Sigmoid colon (tissue), 7 donors: ENCODE measurements around the gene QTRT2. TPM values are rescaled to one million over a fixed set of nuclear protein-coding genes. Genes with fewer than 3 reads are reported as not detected.

Experiments used
- DNase-seq: peaks from one replicate; pipeline ENCODE4 v3.0.0-alpha.2; 2019
- H3K27ac ChIP-seq, 4 donors: fragments of 200-600 bp; sonication (generic); one replicate each; pipeline ENCODE4 v1.5.1; 2016 to 2019; ENCODE audit warnings: mild to moderate bottlenecking in 1 of 4
- H3K27me3 ChIP-seq, 3 donors: fragments of 200-600 bp; sonication (generic); one replicate each; pipeline ENCODE4 v1.5.1; 2019; ENCODE audit warnings: mild to moderate bottlenecking in 1 of 3
- H3K36me3 ChIP-seq, 4 donors: fragments of 200-600 bp; sonication (generic); one replicate each; pipeline ENCODE4 v1.5.1; 2016 to 2019
- H3K4me1 ChIP-seq, 4 donors: fragments of 200-600 bp; sonication (generic); one replicate each; pipeline ENCODE4 v1.5.1; 2017 to 2019
- H3K4me3 ChIP-seq, 4 donors: fragments of 200-600 bp; sonication (generic); one replicate each; pipeline ENCODE4 v1.5.1; 2017 to 2019; ENCODE audit warnings: mild to moderate bottlenecking in 2 of 4, moderate library complexity in 1 of 4
- H3K9me3 ChIP-seq, 4 donors: fragments of 200-600 bp in 3 of 4; sonication (generic) in 3 of 4; one replicate each; pipeline versions ENCODE4 v1.5.1 to v1.6.1; 2013 to 2019
- EP300 ChIP-seq, 4 donors: sonication (generic); formaldehyde crosslinking; IDR thresholded peaks; one replicate each; pipeline ENCODE4 v1.6.1; 2017; ENCODE audit warnings: antibody characterized with exemption in 4 of 4
- POLR2A ChIP-seq, 2 donors: fragments of 450-650 bp; IDR thresholded peaks; one replicate each; pipeline ENCODE4 v1.6.1; 2016; ENCODE audit warnings: antibody characterized with exemption in 2 of 2, mild to moderate bottlenecking in 2 of 2, moderate library complexity in 2 of 2
- POLR2AphosphoS5 ChIP-seq, 4 donors: sonication (generic); formaldehyde crosslinking; IDR thresholded peaks; one replicate each; pipeline ENCODE4 v1.6.1; 2017; ENCODE audit warnings: antibody characterized with exemption in 4 of 4
- WGBS, 2 donors: extraction: QIAGEN DNeasy Blood & Tissue Kit; methylation state at CpG; one replicate each; pipeline ENCODE4 v1.1.7; 2013; 5-methylcytosine and 5-hydroxymethylcytosine counted together
- intact Hi-C: fragments of 100-400 bp; cut with DNase I; formaldehyde crosslinking; loops from one replicate; pipeline ENCODE4 v1.15.1; 2023
- polyA plus RNA-seq, 3 donors: library from polyadenylated mRNA; stranded (reverse); fragments of 200-250 nt; gene quantifications; one replicate each; pipeline ENCODE4 v1.2.3, GENCODE V29; 2013
- total RNA-seq, 4 donors: library from RNA; depleted of rRNA; stranded (reverse); fragments of >200 nt; gene quantifications; one replicate each; pipeline ENCODE4 v1.1.0, GENCODE V29; 2016
- TF ChIP-seq, protein P1 (sequence below), 4 experiments: fragments of 450-650 bp in 3 of 4; fragments of 200-600 bp in 1 of 4; IDR thresholded peaks; one replicate each; pipeline ENCODE4 v1.5.1; 2016 to 2019; ENCODE audit warnings: antibody characterized with exemption in 4 of 4, mild to moderate bottlenecking in 3 of 4, moderate library complexity in 2 of 4
- donor health status: healthy with polysubstance abuse.
- donor health status: Bipolar disorder and iron deficiency.
- donor health status: healthy.

QTRT2 gene
- total and polyA plus RNA-seq, 7 donors: 5.8 to 17.5 (median 10.2) TPM

DNA sequence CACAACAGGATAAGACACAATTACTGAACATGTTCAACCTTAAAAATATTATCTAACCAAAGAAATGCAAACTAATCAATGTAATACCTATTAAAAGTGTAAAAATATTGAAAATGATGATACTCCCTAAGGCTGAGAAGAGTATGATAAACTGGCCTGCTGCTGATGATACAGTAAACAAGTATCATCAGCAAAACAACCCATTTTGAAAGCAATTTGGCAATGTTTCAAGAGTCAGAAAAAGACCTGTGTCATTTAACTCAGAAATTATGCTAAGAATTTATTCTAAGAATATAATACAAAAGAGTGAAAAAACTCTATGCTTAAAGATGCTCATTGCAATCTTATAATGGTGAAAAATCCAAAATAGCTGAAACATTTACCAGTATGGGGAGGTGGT is 22.3 kb upstream of the QTRT2 start:
- no peak overlapping the region for H3K27ac ChIP-seq

DNA sequence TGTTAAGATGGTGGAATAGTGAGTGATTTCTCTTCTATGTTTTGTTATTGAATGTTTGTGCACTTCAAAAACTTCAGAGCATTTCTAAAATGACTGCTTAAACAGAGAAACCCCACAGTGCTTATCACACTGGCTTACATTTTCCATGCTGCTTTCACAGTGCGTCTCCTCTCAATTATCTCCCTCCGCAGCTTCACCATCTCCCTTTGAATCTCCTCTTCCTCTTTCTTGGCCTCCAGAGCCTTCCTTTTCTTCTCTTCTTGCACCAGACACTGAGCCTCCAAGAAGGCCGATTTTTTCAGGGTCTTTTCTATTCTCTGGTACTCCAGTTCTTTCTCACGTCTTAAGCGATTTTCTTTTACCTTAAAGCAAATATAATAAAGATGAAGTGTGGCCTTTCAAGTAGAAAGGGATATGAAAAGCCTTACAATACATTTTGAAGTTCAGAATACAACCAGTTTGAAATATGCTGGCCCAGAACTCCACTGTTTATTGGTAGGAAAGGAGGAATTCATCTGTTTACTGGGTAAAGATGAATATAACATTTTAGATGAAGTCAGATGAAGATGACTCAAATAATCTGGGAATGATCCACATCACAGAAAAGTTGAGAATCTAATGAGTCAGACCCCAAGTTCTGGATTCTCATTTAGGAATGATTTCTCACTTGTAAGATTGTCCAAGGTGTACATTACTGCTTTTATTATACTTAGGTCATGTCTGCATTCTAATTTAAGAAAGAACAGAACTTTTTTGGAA is 21.6 kb upstream of the QTRT2 start:
- Histone ChIP-seq H3K27ac (no peak overlapping the region), H3K36me3 (peaks cover 0 to 46% (median 6%) of the 10 kb centered on the region in 4 donors), H3K4me1 (no peaks in the 10 kb centered on the region), H3K9me3 (no peaks in the 10 kb centered on the region), H3K27me3 (no peaks in the 10 kb centered on the region), H3K4me3 (no peak overlapping the region)
- DNase-seq: no peak
- intact Hi-C loops: no loop called here
- WGBS, 2 donors: 92 to 94% methylated on average over 5 of the region's 5 CpGs
- TF ChIP-seq, protein P1, sequence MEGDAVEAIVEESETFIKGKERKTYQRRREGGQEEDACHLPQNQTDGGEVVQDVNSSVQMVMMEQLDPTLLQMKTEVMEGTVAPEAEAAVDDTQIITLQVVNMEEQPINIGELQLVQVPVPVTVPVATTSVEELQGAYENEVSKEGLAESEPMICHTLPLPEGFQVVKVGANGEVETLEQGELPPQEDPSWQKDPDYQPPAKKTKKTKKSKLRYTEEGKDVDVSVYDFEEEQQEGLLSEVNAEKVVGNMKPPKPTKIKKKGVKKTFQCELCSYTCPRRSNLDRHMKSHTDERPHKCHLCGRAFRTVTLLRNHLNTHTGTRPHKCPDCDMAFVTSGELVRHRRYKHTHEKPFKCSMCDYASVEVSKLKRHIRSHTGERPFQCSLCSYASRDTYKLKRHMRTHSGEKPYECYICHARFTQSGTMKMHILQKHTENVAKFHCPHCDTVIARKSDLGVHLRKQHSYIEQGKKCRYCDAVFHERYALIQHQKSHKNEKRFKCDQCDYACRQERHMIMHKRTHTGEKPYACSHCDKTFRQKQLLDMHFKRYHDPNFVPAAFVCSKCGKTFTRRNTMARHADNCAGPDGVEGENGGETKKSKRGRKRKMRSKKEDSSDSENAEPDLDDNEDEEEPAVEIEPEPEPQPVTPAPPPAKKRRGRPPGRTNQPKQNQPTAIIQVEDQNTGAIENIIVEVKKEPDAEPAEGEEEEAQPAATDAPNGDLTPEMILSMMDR (IDR thresholded peaks at IDR 0.05): no peak
- TF ChIP-seq POLR2A (IDR thresholded peaks at IDR 0.05) (no peak), POLR2AphosphoS5 (IDR thresholded peaks at IDR 0.05) (no peak), EP300 (IDR thresholded peaks at IDR 0.05) (no peak)

More for the DNA sequence above, 22.3 kb upstream of the QTRT2 start:
- H3K9me3 ChIP-seq: no peaks in the 10 kb centered on the region
- no peaks in the 10 kb centered on the region for H3K27me3 ChIP-seq
- H3K4me3 ChIP-seq: no peak overlapping the region
- intact Hi-C loops: no loop called here
- TF ChIP-seq EP300 (IDR thresholded peaks at IDR 0.05) (no peak), POLR2AphosphoS5 (IDR thresholded peaks at IDR 0.05) (no peak), POLR2A (IDR thresholded peaks at IDR 0.05) (no peak)
- TF ChIP-seq, protein P1 (IDR thresholded peaks at IDR 0.05): no peak
- H3K36me3 ChIP-seq: peaks cover 0 to 54% (median 6%) of the 10 kb centered on the region in 4 donors
- DNase-seq: no peak
- no peaks in the 10 kb centered on the region for H3K4me1 ChIP-seq

DNA sequence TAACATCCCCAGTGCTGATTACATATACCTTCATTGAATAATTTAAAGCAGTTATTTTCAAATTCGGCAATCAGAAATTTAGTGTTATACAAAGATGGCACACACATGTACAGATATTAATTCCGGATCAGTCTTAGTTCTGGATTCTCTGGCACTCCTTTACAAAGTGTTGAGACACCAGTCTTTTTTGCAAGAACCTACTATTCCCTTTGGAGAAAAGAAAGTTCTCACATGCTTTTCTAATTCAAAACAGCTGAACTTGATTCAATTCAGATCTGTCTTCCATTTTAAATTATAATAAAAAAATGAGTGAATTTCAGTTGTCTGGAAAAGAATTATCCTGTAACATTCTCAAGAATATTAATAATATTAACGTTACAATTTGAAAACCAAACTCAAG is 20.6 kb upstream of the QTRT2 start:
- H3K27ac ChIP-seq: no peak overlapping the region
- peaks cover 0 to 46% (median 6%) of the 10 kb centered on the region in 4 donors for H3K36me3 ChIP-seq
- intact Hi-C loops: no loop called here
- TF ChIP-seq, protein P1 (IDR thresholded peaks at IDR 0.05): no peak
- no peaks in the 10 kb centered on the region for H3K9me3 ChIP-seq
- H3K4me1 ChIP-seq: no peaks in the 10 kb centered on the region
- no peak for DNase-seq
- WGBS, 2 donors: 93 to 96% methylated on average over 3 of the region's 3 CpGs
- no peak overlapping the region for H3K4me3 ChIP-seq
- H3K27me3 ChIP-seq: no peaks in the 10 kb centered on the region

DNA sequence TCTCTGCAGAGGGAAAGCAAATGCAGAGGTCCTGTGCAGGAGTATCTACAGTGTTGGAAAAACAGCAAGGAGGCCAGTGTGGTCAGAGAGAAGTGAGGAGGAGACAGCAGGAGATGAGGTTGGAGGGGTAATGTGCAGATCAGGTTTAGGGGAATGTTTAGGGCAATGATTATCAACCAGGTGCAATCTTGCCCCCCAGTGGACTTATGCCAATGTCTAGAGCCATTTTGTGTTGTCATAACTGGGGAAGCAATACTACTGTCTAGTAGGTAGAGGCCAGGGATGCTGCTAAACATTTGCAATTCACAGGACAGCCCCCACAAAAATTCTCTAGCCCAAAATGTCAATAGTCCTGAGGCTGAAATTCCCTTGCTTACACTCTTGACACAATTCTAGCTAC is 13.3 kb upstream of the QTRT2 start:
- Histone ChIP-seq H3K4me3 (no peak overlapping the region), H3K9me3 (no peaks in the 10 kb centered on the region), H3K4me1 (no peaks in the 10 kb centered on the region), H3K27me3 (no peaks in the 10 kb centered on the region), H3K36me3 (peaks cover 0 to 17% (median 2%) of the 10 kb centered on the region in 4 donors), H3K27ac (no peak overlapping the region)
- no peak for TF ChIP-seq POLR2AphosphoS5 (IDR thresholded peaks at IDR 0.05)
- TF ChIP-seq EP300 (IDR thresholded peaks at IDR 0.05): no peak
- TF ChIP-seq, protein P1 (IDR thresholded peaks at IDR 0.05): no peak
- TF ChIP-seq POLR2A (IDR thresholded peaks at IDR 0.05): no peak
- intact Hi-C loops: no loop called here
- DNase-seq: no peak

DNA sequence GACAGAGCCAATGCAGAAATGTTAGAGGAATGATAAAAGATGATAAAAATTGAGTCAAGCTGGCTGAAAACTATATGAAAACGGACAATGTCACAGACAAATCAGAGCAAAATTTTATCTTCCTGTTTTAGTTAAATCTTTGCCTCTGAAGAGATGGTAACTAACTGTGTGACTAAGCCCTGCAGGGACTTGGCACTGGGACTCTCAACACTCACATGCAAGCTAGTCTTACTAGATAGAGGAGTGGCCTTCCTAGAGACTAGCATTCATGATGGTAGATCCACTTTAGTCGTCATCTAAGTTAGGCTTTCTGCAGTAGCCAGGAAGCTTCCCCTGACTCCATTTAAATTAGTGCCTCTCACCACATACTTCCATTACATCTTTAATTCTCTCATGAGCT is 4.3 kb upstream of the QTRT2 start:
- Histone ChIP-seq H3K36me3 (no peaks in the 10 kb centered on the region), H3K27me3 (no peaks in the 10 kb centered on the region), H3K9me3 (no peaks in the 10 kb centered on the region), H3K4me3 (no peak overlapping the region), H3K27ac (no peak overlapping the region), H3K4me1 (peaks cover 0 to 13% (median 9%) of the 10 kb centered on the region in 4 donors)
- no peak for DNase-seq
- WGBS, 2 donors: 93 to 97% methylated on average over 2 of the region's 2 CpGs
- TF ChIP-seq POLR2A (IDR thresholded peaks at IDR 0.05) (no peak), EP300 (IDR thresholded peaks at IDR 0.05) (no peak)
- TF ChIP-seq, protein P1 (IDR thresholded peaks at IDR 0.05): no peak
- intact Hi-C loops: loop anchor here (10.0 kb wide), 2 partner anchors 207 to 1057 kb away; partner anchors contain the start of gene GTPBP8
